Heart left ventricle (tissue), 13 donors: Measurements from ENCODE around the gene MLPH.

ENCODE experiments used
- CTCF ChIP-seq, 12 donors: fragments of 200-600 bp; sonication (generic) in 4 of 12; IDR thresholded peaks; one replicate each; pipeline versions ENCODE4 v1.5.0 to v1.8.0; 2018 to 2022; ENCODE audit warnings: antibody characterized with exemption in 12 of 12, mild to moderate bottlenecking in 5 of 12
- POLR2A ChIP-seq, 2 donors: fragments of 450-650 bp; IDR thresholded peaks; one replicate each; pipeline ENCODE4 v1.6.1; 2017; ENCODE audit warnings: antibody characterized with exemption in 2 of 2, mild to moderate bottlenecking in 2 of 2, moderate library complexity in 2 of 2
- donor health status: ischemic (EF 13 %, LVEDD 7.1; RV severe dilation, severe dysfunction).
- donor health status: DM: no; HTN: yes; CAD: no.
- donor health status: DM: no; HTN: no; CAD: no.
- donor health status: ischemic (EF 25% LVEDD 6.9; RV normal size, moderate dysfunction).
- donor health status: ischemic (EF 25% LVEDD 5.7; RV mildly dilated, moderate dysfunction).
- donor health status: ischemic (EF 35%, LVEDD 5.7; RV mildly dilated, moderate dysfunction).
- donor health status: nonischemic (EF 11% LVEDD 7.7; RV severe dilation, severe dysfunction).
- donor health status: DM: yes; HTN: yes; CAD: no.
- donor health status: PGD.
- donor health status: ischemic (EF 29% LVEDD 5.4; RV normal size, mild dysfunction).
- donor health status: nonischemic (EF 23%, LVEDD 6.1; RV moderate dilation, normal function).

GRCh38 chr2:237540223-237540775 is 53.2 kb downstream of the MLPH start:
- TF ChIP-seq CTCF (IDR thresholded peaks at IDR 0.05) (no peak), POLR2A (IDR thresholded peaks at IDR 0.05) (no peak)
